UCSD-AML1 (cell line): ENCODE data around the gene ABCB8.

Source experiments
- DNase-seq: peaks from one replicate; lab custom pipeline; 2025; ENCODE audit not compliant: unreplicated experiment; lab: John Stamatoyannopoulos, UW

Gene ABCB8

GRCh38 chr7:151070574-151070960 lies 42.3 kb downstream of the ABCB8 start:
- no peak for DNase-seq

DNA sequence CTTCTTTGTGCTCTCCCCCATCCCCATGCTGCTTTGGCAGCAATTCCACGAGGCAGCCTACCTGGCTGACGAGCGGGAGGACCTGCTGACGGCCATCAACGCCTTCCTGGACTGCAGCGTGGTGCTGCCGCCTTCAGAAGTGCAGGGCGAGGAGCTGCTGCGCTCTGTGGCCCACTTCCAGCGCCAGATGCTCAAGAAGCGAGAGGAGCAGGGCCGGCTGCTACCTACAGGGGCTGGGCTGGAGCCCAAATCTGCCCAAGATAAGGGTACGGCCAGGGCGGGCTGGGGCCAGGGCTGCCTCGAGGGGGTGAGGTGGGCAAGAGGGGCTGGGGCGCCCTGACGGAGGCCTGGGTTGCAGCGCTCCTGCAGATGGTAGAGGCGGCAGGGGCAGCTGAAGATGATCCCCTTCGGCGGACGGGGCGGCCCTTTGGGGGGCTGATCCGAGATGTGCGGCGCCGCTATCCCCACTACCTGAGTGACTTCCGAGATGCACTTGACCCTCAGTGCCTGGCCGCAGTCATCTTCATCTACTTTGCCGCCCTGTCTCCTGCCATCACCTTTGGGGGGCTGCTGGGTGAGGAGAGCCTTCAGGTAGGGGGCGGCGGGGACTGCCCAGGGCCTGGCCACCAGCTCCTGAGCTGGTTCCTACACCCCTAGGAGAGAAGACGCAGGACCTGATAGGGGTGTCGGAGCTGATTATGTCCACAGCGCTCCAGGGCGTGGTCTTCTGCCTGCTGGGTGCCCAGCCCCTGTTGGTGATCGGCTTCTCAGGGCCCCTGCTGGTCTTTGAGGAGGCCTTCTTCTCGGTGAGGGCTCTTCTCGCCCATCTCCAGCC lies 43.0 kb downstream of the ABCB8 start:
- no peak for DNase-seq

GRCh38 chr7:151073990-151074389 lies 45.7 kb downstream of the ABCB8 start:
- no peak for DNase-seq

DNA sequence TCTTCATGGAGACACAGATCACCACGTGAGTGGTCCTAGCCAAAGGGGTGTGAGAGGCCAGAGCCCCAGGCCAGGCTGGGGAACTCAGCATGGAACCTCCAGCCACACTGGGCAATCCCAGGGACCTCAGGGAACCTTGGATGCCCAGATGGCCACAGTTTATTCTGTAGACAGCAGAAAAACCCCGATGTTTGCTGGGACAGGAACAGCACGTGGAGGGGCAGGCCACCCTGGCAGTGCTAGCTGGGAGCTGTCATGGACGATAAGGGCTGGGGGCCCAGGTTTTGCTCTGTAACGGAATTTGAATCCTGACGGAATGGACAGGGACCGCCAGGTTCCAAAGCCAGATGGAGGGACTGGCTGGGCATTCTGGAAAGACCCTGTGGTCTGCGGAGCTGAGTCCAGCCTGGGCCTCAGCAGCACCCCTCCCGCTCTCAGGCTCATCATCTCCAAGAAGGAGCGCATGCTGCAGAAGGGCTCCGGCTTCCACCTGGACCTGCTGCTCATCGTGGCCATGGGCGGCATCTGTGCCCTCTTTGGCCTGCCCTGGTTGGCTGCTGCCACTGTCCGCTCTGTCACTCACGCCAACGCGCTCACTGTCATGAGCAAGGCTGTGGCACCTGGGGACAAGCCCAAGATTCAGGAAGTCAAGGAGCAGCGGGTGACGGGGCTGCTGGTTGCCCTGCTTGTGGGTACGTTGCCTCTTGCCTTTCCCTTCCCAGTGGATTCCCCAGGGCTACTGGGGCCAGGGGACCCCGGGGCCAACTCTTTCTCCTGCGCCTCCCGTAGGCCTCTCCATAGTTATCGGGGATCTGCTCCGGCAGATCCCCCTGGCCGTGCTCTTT lies 46.8 kb downstream of the ABCB8 start:
- no peak for DNase-seq

DNA sequence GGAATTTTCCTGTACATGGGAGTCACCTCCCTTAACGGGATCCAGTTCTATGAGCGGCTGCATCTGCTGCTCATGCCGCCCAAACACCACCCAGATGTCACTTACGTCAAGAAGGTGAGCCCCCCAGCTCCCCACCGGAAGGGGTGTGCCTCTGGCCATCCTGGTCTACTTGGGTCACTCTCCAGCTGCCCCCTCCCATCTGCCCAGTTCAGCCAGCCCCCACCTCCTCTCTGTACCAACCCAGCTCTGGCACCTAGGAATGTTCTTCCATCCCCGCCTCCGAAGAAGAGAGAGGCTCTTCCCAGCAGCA lies 47.4 kb downstream of the ABCB8 start:
- no peak for DNase-seq

DNA sequence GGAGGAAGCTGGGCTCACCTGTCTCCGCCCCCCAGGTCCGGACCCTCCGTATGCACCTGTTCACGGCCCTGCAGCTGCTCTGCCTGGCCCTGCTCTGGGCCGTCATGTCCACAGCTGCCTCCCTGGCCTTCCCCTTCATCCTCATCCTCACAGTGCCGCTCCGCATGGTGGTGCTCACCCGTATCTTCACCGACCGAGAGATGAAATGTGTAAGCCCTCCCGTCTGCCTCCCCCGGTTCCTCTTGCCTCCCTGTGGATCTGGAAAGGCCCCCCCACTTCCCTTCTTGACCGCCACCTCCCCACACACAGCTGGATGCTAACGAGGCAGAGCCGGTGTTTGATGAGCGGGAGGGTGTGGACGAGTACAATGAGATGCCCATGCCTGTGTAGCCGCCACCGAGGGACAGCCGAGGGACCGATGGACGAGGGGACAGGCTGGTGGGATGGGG lies 47.8 kb downstream of the ABCB8 start:
- DNase-seq, result no peak

- peak; percentile 10 for DNase-seq
These were observed 48.8 kb downstream of the ABCB8 start for GRCh38 chr7:151076863-151077704.

- no peak for DNase-seq
These were observed 49.5 kb downstream of the ABCB8 start for GRCh38 chr7:151077705-151078232.

DNA sequence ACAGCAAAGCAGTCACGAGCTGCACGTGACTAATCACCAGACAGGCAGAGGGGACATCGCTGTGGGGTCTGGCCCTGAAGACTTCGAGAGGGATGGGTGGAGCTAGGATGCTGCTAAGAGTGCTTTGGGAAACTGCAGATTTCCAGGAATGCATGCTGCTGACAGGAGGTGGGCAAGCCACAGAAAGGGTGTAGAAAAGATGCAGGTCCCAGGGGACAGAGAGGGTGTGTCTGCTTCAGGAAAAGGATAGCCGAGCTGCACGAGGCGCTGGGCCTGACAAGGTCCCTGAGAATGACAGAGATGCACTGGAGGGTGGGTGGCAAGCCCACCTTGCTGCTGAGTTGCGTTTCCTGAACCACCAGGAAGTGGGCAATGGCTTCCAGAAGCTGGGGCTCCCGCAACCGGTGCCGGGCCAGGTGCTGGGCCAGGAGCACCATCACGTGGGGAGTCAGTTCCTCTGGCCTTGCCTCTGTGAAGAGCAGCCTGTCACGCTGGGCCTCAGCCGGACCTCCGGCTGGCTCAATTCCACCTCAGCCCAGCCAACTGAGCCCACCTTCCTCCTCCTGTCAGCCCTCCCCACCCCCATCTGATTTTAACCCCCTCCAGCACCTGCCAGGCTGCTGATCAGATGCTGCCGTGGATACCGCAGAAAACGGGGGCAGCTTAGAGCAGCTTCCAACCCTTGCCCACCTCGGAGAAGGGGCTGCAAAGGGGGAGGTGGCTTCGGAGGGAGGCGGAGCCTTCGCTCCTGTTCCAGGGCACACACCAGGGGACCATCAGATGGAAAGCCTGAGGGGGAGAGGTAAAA lies 50.2 kb downstream of the ABCB8 start:
- no peak for DNase-seq

DNA sequence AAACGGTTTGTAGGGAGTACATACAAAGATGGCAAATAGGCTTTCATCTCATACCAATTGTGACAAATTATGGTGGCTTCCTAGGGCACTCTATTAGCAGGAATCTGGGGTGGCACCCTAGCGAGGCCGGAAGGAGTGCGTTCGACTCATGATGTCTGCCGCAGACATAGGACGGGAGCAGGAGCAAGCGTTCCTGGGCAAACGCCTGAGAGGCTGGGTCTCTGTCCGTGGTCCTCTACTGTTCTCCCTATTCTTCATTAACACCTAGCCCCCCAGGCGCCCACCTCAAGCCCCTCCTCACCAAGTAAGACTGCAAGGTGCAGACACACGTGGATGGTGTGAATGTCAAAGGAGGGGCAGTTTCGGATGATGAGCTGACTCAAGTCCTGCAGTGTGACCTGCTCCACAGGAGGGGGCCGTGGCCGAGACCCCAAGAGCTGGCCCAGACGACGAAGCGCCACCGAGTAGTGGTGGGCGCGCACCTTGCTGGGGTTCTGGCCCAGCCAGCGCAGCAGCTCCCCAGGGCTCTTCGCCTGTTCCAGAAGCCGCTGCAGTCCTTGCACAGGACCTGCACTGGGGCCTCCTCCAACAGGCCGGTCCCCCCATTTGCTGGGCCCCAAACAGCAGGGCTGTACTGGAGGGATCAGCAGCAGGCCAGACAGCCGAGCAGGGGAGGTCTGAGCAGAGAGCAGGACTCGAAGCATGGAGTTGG lies 51.1 kb downstream of the ABCB8 start:
- no peak for DNase-seq

DNA sequence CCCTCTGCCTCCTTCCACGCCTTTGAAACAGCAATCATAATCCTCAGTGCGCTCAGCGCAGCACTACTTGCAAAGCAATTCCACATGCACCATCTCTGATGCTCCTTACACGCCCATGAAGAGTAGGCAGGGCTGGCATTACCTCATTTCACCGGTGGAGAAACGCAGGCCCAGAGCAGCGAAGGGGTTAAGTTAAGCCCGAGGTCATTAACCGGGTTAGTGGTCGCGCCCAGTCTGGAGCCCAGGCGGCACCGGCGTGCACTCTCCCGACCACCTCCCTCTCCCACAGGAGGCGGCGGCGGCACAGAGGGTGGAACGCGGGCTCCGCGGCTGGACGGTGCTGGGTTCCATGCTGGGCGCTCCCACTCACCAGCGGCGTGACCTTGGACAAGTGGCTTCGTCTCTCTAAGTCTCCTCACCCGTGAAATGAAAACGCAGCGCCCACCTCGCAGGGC lies 51.8 kb downstream of the ABCB8 start:
- DNase-seq, result peak; percentile 23

DNA sequence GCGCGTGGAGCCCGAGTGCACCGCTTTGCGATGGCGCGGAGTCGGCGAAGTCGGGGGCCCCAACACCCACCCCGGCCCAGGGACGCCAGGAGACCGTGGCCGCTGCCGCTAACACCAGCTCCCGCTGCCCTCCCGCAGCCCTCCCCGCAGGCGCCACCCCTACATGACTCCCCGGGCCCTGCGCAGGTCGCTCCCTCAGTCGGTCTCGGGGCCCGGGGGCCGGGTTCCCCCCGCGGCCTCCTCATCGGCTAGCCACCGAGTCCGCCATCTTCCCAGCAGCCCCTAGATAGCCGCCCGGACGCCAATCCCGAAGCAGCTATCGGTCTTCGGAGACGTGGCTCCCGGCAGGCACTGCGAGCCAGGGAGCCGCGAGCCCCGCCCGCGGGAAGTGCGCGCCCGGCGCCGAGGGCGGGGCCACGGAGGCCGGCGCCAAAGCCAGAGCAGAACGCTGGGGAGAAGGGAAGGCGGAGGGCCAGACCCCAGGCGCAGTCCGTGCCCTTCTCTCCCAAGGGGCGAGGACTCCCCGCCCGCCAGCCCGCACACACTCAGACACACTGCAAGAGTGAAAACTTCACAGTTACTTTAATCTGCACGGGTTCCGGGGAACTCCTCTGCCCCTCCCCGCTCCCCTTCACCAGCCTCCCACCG lies 52.4 kb downstream of the ABCB8 start, which contains the start of gene FASTK:
Gene FASTK (minus strand): TSS at position 288 of the 648 bp plus-strand sequence. CDS start 43 bp downstream, at position 245.
- peak; percentile 80 for DNase-seq

DNA sequence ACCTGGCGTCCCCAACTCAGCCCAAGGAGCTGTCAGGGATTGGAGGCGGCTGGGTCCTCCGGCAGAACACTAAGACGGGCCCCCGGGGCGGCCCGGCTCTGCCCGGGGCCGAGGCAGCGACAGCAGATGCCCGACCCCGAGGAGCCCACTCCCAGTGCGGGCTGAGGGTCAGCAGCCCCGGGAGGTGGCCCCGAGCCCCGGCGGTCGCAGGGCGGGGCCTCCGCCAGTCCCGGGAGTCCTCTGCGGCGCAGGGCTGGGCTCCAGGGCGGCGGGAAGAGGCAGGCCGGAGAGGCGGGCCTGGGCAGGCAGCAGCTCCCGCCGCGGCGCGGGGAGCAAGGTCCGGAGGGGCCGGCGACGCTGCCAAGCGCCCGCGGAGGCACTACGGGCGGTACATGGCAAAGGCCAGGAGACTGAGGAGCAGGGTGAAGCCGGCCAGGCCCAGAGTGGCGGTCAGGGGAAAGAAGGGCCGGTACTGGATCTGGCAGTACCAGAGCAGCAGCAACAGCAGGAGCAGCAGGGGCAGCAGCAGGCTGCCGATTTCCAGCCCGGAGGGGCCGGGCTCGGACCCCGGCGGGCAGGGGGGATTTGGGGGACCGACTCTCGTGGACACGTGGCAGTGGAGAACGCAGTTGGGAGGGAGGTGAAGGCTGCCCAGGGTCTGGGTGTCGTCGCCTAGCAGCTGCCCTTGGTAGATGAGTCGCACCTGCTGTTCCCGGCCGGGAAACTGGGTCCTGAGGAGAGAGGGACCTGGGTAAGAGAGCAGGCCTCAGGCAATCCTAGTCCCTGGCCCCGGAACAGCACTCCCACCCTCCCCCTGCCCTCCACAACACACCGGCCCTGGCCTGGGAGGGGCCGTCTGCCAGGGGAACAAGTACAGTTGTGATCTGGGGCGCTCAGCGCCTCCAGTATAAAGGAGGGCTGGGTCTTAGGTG lies 53.2 kb downstream of the ABCB8 start:
- no peak for DNase-seq

DNA sequence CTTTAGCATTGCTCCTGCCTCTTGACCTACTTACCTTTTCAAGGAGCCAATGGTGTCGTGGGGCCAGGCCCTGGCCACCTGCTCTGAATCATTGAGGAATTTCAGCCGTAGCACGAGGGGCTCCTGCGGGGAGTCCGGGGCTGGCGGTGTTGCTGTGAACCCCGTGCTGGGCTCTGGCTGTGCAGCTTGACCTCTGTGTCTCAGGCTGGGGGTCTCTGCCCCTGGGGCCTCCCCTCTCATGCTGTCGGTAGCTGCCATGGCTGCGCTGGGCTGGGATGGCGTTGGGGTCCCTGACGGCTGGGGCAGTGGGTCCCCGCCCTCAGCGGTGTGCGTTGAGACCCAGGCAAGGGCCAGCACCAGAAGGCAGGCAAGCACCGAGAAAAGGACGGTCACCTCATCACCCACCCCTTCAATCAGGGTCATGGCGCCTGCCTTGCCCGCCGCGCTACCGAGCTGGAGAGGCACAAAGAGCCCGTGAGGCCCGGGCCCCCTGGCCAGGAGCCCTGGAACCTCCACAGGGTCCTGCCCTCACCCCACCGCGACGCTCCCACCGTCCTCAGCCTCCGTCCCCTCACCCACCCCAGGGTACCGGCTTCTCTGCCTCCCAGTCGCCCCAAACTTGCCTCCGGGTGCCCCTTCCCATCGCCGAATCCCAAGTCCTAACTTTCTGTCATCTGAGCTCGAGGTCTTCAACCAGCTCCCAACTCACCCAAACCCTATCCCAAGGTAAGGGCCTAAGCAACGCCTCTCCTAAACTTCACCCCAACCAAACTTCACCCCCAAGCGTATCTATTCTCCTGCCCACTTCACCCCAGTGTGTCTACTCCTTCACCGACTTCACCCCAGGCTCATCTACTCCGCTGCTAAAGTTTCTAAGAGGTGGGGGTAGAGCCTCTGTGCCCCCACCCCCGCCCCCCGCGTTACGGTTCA lies 54.2 kb downstream of the ABCB8 start:
- no peak for DNase-seq

DNA sequence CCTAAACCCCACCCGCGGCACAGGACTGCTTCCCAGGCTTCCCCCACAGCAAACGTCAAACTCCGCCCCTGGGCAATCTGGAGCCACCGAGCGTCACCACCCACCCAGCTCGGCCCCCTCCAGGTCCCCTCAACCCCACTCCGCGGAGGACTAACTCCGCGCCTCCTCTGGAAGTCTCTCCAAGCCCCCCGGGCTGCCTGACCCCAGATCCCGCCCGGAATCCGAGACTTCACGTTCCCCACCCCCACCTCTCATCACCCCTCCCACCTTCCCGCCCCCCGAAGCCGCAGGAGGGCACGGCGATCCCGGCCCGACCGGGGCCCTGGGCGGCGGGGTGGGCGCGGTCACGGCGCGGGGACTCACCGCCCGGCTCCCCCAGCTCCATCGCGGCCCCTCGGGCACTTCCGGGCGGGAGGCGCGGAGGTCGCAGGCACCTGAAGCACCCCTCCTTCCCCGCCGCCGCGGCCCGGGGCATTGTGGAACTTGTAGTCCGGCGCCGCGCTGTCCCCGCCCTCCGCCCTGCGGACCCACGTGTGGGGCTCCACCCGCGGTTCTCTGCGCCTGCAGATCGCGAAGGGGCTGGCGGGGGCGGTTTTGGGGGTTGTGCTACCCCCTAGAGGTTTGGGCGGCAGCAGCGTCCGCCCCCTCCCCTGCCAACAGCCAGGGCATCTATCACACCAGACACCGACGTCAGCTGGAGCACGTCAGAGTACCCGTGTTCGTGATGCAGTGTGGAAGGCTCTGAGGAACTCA lies 55.0 kb downstream of the ABCB8 start, which contains the start of gene TMUB1:
Gene TMUB1 (minus strand): TSS at position 423 of the 753 bp plus-strand sequence. CDS start 930 bp downstream, outside the sequence.
- DNase-seq, result peak; percentile 65

DNA sequence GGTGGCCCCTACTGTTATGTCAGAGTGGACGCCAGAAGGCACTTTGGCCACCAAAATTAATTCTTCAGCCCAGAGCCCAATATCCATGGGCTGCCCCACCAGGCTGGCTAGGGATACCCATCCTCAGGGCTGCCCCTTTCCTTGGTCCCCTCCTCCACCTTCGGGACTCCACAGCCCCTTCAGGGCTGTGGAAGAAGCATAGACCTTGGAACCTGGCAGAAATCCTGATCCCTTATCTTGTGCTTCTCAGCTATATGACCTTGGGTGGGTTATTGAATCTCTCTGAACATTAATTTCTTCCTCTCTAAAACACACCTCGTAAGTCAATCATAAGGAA lies 55.5 kb downstream of the ABCB8 start:
- DNase-seq, result no peak
